ENCODE results near the gene C3orf33. TPM values are rescaled to one million over a fixed set of nuclear protein-coding genes. Genes with fewer than 3 reads are reported as not detected.
"Not testable (repeated sequence)": the region's sequence is repeated elsewhere in the genome, so short reads cannot be mapped to it uniquely, and the experiment has no call there.

C3orf33 gene
- total RNA-seq (2014; rRNA removed; shearing (Covaris generic)), result 10.8 and 11.1 TPM in 2 replicates
- 1.6 and 5.0 TPM in 2 replicates for polyA plus RNA-seq (2014; cell fraction: nucleus; rRNA removed)

GRCh38 chr3:155805802-155806618 is at the start of gene C3orf33:
Gene C3orf33 (minus strand): TSS chr3:155806278. CDS start chr3:155806252, 26 bp downstream.
- DNase-seq (ENCODE audit: extremely low read depth, low read depth), result peak; percentile 39

GRCh38 chr3:155854141-155854940 is 48.3 kb upstream of the C3orf33 start, which contains the start of gene SLC33A1:
Gene SLC33A1 (minus strand): TSS chr3:155854427. CDS start chr3:155853997, 430 bp downstream.
- DNase-seq (ENCODE audit: extremely low read depth, low read depth), result peak; percentile 98

GRCh38 chr3:155853214-155854140 is 47.4 kb upstream of the C3orf33 start:
- DNase-seq (ENCODE audit: extremely low read depth, low read depth), result no peak

GRCh38 chr3:155852341-155852740 is 46.3 kb upstream of the C3orf33 start:
- DNase-seq (ENCODE audit: extremely low read depth, low read depth), result no peak

GRCh38 chr3:155849404-155849803 is 43.3 kb upstream of the C3orf33 start:
- not testable (repeated sequence) for DNase-seq (ENCODE audit: extremely low read depth, low read depth)

GRCh38 chr3:155847993-155848392 is 41.9 kb upstream of the C3orf33 start:
- DNase-seq (ENCODE audit: extremely low read depth, low read depth), result no peak

- no peak for DNase-seq (ENCODE audit: extremely low read depth, low read depth)
Observed at GRCh38 chr3:155846119-155846518, 40.0 kb upstream of the C3orf33 start.

- no peak for DNase-seq (ENCODE audit: extremely low read depth, low read depth)
Observed at GRCh38 chr3:155843569-155843968, 37.5 kb upstream of the C3orf33 start.

GRCh38 chr3:155835341-155836071 is 29.4 kb upstream of the C3orf33 start:
- no peak for DNase-seq (ENCODE audit: extremely low read depth, low read depth)

GRCh38 chr3:155828490-155829098 is 22.5 kb upstream of the C3orf33 start:
- DNase-seq (ENCODE audit: extremely low read depth, low read depth), result not testable (repeated sequence)

- DNase-seq (ENCODE audit: extremely low read depth, low read depth), result no peak
Observed at GRCh38 chr3:155815030-155815545, 9.0 kb upstream of the C3orf33 start.

GRCh38 chr3:155813224-155813623 is 7.1 kb upstream of the C3orf33 start:
- DNase-seq (ENCODE audit: extremely low read depth, low read depth), result not testable (repeated sequence)

- no peak for DNase-seq (ENCODE audit: extremely low read depth, low read depth)
Observed at GRCh38 chr3:155809181-155809580, 3.1 kb upstream of the C3orf33 start.

GRCh38 chr3:155807823-155808222 is 1.7 kb upstream of the C3orf33 start:
- DNase-seq (ENCODE audit: extremely low read depth, low read depth), result no peak

- peak; percentile 23 for DNase-seq (ENCODE audit: extremely low read depth, low read depth)
Observed at GRCh38 chr3:155805204-155805801, 775 bp downstream of the C3orf33 start.

GRCh38 chr3:155804323-155804722 is 1.8 kb downstream of the C3orf33 start:
- DNase-seq (ENCODE audit: extremely low read depth, low read depth), result no peak

- DNase-seq (ENCODE audit: extremely low read depth, low read depth), result no peak
Observed at GRCh38 chr3:155792532-155792931, 13.5 kb downstream of the C3orf33 start.

GRCh38 chr3:155791190-155791589 is 14.9 kb downstream of the C3orf33 start:
- DNase-seq (ENCODE audit: extremely low read depth, low read depth), result peak; percentile 8
